Measurements from ENCODE around the gene EHMT2.
"Not testable (repeated sequence)": the region's sequence is repeated elsewhere in the genome, so short reads cannot be mapped to it uniquely, and the experiment has no call there.

Gene EHMT2

DNA sequence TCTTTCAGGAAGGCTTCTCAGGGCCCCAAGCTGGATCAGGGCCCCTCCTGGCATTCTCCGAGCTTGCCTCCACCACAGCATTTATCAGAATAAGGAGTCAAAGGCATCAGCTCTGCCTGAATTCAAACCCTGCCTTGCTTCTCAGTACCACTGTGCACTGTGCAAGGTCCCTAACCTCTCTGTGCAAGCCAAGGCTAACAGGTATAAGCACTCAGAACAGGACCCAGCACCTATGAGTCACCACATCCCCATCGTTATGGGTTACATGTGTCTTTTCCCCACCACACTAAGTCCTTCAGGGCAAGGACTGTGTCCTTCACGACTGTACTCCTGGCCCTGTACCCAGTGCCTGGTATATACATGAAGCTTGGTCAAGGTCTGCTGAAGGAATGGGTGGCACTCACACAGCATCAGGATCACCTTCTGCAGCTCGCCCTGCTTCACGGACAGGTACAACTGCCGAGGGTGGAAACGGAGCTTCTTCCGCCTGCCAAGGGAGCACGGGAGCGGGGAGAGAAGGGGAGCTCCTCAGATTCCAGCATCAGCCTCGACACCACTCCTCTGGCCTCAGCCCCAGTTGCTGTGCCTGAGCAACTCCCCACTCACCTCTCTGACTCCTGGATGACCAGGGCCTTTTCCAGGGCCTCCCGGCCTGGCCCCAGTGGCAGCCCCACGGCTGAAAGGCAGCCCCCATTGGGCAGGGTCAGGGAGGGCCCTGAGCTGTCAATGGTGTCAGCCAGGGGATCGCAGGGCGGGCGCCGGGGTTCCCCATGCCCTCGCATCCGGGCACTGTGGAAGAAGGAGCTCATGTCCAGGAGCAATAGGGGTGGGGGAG, 10.1 kb downstream of the EHMT2 start:
- no peak for DNase-seq

GRCh38 chr6:31886541-31886991, 10.9 kb downstream of the EHMT2 start:
- DNase-seq: no peak

DNA sequence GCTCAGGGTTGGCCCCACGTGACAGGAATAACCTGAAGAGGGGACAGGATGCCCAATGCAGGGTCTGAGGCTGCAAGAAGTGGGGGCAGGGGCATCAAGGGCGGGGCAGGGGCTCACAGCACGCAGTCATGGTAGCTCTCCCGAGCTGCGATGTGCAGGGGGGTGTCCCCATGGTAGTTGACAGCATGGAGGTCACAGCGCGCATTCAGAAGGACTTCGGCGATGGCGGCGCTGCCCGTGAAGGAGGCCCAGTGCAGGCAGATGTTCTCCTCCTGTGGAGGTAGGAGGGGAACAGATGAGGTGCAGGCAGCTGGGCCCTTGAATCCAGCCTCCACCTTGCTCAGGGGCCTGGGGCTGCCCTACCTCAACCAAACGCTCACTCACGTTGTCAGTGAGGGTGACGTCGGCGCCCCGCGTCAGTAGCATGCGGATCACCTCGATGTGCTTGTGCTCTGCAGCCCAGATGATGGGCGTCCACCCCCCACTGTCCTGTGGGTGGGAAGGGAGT, 12.9 kb downstream of the EHMT2 start:
- no peak for DNase-seq

DNA sequence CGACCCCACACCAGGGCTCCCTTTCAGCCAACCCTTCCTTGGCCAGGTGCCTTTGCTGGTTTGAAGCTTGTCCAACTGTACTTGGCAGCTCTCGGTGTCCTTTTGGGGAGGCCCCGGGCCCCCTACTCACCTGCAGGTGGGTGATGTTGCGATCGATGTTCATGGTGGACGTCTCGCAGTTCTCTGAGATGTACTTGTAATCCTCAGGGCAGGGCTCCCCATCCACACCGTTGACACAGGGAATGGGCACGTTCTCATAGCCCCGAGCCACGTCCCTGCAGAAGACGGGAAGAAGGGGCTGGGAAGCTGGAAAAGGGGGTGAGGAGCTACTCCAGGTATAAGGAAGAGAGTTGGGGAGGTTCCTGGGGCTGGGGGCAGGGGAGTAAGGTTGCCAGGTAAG, 13.8 kb downstream of the EHMT2 start:
- no peak for DNase-seq

GRCh38 chr6:31882344-31882743, 15.2 kb downstream of the EHMT2 start:
- no peak for DNase-seq

DNA sequence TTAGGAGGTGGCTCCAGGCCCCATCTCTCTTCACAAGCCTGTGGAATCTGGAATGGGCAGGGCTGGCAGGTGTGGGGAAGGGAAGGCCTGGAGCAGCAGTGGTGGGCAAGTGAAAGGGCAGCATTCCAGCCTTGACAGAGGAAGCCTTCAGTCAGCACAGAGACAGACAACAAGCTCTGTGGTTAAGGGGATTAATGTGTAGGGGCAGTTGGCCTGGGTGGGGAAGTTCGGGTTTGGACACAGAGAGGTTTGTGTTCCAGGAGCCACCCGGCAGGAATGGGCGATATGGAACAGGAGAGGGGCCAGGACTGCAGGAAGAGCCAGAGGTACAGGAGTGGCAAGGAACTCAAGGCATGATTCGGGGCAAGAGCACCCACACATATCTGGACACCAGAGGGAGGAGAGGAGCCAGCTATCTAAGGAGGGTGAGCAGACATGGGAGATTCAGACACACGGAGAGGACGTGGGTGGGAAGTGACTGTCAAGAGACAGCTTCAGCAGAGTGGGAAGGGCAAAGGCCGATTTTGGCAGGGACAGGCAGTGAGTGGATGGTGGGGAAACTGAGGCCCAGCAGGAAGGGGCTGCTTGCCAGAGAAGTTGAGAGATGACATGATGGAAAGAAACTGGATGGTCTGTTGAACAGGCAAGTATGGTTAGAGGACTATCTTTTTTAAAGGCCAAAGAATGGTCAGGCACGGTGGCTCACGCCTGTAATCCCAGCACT, 16.2 kb downstream of the EHMT2 start:
- DNase-seq: no peak

GRCh38 chr6:31880616-31881015, 16.9 kb downstream of the EHMT2 start:
- DNase-seq: no peak

DNA sequence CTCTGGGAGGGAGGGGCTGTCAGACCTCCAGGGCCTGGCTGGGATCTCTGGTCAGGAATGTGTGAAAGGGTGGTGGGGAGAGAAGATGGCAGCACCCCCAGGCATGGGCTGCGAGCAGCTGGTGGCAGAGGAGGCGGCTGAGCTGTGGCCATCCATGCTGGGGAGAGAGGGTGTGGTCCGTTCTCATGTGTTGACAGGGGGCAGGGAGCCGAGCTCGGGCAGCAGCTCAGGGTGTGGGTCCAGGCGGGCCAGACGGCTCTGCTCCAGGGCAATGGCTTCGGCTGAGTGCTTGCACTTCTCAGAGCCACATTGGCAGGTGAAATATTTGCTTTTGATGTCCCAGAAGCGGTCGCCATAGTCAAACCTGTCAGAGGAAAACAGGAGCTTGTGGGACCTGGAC, 17.6 kb downstream of the EHMT2 start:
- no peak for DNase-seq

- no peak for DNase-seq
Measured at GRCh38 chr6:31879143-31879542, 18.4 kb downstream of the EHMT2 start.

GRCh38 chr6:31878726-31879125, 18.8 kb downstream of the EHMT2 start, which contains the start of gene SLC44A4:
Gene SLC44A4 (minus strand): TSS chr6:31878997. CDS start chr6:31878980, 17 bp downstream.
- no peak for DNase-seq

DNA sequence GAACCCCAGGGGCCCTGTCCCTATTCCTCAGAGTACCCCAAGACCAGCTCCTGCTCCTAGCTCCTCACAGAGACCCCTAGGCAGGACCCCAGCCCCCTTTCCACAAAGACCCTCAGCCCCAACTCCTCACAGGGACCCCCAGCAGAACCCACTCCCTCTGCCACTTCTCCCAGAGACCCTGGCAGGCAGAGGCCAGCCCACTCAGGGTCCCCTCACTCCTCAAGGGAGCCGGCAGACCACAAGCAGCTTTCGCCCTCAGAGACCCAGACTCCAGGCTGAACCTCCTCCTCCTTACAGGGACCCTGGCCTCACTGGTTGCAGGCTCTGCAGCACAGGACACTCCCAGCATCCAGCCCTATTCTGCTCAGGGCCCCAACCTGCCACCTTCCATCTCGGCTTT, 19.3 kb downstream of the EHMT2 start:
- no peak for DNase-seq

- peak; percentile 24 for DNase-seq
Measured at GRCh38 chr6:31877651-31878161, 19.8 kb downstream of the EHMT2 start.

DNA sequence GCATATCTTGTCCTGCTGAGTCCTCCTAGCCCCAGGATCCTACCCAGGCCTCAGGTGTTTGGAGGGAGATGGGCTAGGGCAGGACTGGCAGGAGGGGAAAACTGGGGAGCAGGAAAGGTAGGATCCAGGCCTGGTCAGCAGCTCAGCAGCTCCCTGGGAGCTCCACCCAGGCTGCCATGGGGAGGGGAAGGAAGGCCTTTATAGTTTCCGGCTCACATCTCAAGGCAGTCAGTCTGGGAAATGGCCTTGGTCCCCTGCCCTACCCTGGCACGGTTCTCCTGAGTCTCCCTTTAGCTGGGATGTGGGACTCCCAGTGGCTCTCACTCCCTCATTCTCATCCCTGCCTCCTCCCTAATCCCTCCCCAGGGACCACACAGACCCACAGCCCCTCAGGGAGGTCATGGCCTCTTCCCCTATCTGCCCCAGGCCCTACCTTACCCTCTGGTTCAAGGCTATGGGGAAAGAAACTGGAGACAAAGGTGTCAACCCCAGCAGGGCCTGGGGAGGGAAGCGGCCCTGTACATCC, 20.3 kb downstream of the EHMT2 start:
- no peak for DNase-seq

GRCh38 chr6:31876357-31876756, 21.1 kb downstream of the EHMT2 start:
- DNase-seq: no peak

GRCh38 chr6:31875877-31876276, 21.6 kb downstream of the EHMT2 start:
- no peak for DNase-seq

- no peak for DNase-seq
Measured at GRCh38 chr6:31874836-31875572, 22.5 kb downstream of the EHMT2 start.

DNA sequence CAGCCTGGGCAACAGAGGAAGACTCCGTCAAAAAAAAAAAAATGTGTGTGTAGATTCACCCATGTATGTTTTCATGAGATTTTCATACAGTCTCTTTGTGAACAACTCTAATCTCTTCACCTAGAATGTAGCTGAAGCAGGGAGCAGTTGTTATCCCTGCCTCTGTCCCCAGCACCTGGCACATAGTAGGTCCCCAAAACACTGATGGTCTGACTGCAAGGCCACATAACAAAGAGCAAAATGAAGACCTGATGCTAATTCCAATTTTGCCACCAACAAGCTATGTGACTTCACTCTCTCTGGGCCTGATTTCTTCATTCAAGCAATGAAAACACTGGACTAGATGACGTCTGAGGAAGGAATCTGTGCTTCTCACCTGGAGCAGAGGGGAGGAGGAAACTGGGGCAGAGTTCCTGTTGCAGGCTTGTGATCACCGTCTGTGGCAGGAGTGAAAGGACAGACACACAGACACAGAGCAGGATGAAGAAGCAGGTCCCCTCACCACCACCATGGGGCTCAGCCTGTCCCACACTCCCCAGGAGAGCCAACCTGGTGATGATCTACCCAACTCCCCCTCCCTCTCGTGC, 23.3 kb downstream of the EHMT2 start:
- no peak for DNase-seq

GRCh38 chr6:31871046-31871659, 26.3 kb downstream of the EHMT2 start:
- no peak for DNase-seq

GRCh38 chr6:31870385-31870921, 27.0 kb downstream of the EHMT2 start:
- DNase-seq: no peak

DNA sequence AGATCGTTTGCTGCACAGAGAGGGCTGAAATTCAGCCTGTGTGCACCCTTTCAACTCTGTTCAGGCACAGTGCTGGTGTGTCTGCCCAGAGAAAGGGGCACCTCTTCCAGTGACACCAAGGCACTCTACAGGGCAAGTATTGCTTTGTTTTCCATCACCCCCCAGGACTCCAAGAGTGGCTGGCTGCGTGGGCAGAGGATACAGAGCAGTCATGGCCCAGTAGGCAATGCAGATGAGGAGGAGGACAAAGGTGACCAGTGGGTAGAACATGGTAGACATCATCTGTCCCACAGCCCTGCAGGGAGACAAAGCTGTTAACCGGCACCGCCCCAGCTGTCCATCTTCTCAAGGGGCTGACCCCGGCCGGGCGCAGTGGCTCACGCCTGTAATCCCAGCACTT, 28.2 kb downstream of the EHMT2 start:
- no peak for DNase-seq

DNA sequence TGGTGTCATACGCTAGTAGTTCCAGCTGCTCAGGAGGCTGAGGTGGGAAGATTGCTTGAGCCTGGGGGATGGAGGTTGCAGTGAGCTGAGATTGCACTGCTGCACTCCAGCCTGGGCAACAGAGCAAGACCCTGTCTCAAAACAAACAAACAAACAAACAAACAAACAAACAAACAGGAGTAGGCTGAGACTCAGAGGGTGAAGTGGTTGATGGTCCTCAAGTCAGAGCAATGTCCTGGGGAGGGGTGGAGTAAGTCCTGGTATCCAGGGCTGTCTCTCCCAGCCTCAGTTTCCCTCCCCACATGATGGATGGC, 28.9 kb downstream of the EHMT2 start:
- not testable (repeated sequence) for DNase-seq

All from NCI-H510A treated with DMSO at 0.1 percent for 48 hours (cell line).